ENCODE results near the gene NDUFS4. TPM values are rescaled to one million over a fixed set of nuclear protein-coding genes. Genes with fewer than 3 reads are reported as not detected.
"Not testable (repeated sequence)": the region's sequence is repeated elsewhere in the genome, so short reads cannot be mapped to it uniquely, and the experiment has no call there.

The NDUFS4 gene
- total and polyA plus RNA-seq, 12 donors: 40.3 to 268 (median 213) TPM

DNA sequence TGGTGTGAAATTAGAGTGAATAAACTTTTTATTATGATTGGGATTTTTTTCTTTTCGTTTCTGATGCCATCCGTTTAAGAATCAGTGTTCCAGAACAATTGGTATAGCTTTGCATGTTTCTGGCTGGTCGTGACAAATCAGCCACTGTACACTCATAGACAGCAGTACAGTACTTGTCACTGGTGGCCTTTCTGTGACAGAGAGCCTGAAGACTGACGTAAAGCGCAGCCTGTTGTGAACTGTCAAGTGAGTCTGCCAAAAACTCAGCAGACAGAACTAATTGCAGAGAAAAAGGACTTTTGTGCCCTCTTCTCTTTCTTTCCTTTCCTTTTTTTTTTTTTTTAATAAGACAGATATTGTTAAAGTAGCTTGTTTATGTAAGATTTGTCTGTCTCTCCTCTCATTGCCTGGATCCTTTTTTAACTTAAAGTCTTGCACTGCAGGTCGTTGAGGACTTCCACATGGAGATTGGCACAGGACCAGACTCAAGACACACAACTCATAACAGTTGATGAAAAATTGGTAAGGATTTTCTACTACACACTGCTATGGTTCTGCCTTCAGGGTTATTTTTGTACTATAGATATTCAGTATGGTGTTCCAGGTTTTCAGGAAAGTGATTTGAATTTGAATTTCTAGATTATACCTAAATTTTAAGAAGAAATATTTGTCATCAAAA, 42.7 kb downstream of the NDUFS4 start:
- Histone ChIP-seq H3K4me1 (peaks cover 0 to 30% (median 12%) of the 10 kb centered on the region in 9 donors), H3K36me3 (peaks cover 0 to 37% (median 5%) of the 10 kb centered on the region in 9 donors), H3K4me3 (no peak overlapping the region), H3K27ac (no peak overlapping the region), H3K27me3 (no peaks in the 10 kb centered on the region), H3K9me3 (no peaks in the 10 kb centered on the region)
- 34 to 35% methylated on average over 6 of the region's 6 CpGs for WGBS, 2 donors
- peak; percentile 61 to 98 (median 84) for ATAC-seq
- DNase-seq: peak in 1 of 2 donors; percentile 14
- intact Hi-C loops (cut with DNase I): no loop called here
- TF ChIP-seq, protein P1, sequence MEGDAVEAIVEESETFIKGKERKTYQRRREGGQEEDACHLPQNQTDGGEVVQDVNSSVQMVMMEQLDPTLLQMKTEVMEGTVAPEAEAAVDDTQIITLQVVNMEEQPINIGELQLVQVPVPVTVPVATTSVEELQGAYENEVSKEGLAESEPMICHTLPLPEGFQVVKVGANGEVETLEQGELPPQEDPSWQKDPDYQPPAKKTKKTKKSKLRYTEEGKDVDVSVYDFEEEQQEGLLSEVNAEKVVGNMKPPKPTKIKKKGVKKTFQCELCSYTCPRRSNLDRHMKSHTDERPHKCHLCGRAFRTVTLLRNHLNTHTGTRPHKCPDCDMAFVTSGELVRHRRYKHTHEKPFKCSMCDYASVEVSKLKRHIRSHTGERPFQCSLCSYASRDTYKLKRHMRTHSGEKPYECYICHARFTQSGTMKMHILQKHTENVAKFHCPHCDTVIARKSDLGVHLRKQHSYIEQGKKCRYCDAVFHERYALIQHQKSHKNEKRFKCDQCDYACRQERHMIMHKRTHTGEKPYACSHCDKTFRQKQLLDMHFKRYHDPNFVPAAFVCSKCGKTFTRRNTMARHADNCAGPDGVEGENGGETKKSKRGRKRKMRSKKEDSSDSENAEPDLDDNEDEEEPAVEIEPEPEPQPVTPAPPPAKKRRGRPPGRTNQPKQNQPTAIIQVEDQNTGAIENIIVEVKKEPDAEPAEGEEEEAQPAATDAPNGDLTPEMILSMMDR (IDR thresholded peaks at IDR 0.05): no peak

DNA sequence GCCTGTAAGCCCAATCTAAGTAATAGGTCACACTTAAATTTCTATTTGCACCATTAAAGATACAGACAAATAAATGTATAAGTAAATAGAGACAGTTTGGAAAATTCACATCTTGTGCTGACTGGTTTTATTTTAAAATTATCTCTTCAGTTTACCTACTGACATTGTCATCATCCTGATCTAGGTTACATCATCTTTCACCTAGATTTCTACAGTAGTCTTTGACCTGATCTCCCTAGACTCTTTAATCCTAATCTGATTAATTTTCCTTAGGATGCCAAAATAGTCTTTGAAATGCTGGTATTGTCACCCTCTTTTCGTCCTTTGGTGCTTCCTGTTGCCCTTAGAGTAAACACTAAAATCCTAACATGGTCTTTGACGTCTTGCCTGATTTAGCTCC, 43.9 kb downstream of the NDUFS4 start:
- H3K4me1 ChIP-seq: peaks cover 0 to 38% (median 15%) of the 10 kb centered on the region in 9 donors
- no peak overlapping the region for H3K27ac ChIP-seq
- DNase-seq: no peak
- H3K4me3 ChIP-seq: no peak overlapping the region
- TF ChIP-seq, protein P1 (IDR thresholded peaks at IDR 0.05): no peak
- H3K36me3 ChIP-seq: peaks cover 0 to 43% (median 5%) of the 10 kb centered on the region in 9 donors
- H3K9me3 ChIP-seq: no peaks in the 10 kb centered on the region
- intact Hi-C loops (cut with DNase I): no loop called here
- WGBS, 2 donors: 62 to 76% methylated on average over 2 of the region's 2 CpGs
- H3K27me3 ChIP-seq: no peaks in the 10 kb centered on the region
- ATAC-seq: no peak

DNA sequence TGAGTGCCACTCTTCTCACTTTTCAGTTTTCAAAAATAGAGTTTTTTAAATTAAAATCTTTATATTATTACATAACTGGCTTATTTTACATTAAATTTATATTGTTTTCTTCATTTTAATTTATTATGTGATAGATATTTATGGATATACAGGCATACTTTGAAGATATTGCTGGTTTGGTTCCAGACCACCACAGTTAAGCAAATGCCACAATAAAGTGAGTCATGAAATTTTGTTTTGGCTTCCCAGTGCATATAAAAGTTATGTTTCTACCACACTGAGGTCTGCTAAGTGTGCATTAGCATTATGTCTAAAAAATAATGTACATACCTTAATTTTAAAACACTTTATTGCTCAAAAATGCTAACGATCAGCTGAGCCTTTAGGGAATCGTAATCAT, 47.4 kb downstream of the NDUFS4 start:
- no peaks in the 10 kb centered on the region for H3K9me3 ChIP-seq
- H3K36me3 ChIP-seq: peaks cover 0 to 43% (median 5%) of the 10 kb centered on the region in 9 donors
- DNase-seq (no peak), ATAC-seq (no peak)
- H3K4me1 ChIP-seq: peaks cover 0 to 32% (median 12%) of the 10 kb centered on the region in 9 donors
- no peak overlapping the region for H3K4me3 ChIP-seq
- WGBS, 2 donors: 86 to 89% methylated on average over 2 of the region's 2 CpGs
- TF ChIP-seq, protein P1 (IDR thresholded peaks at IDR 0.05): no peak
- no peaks in the 10 kb centered on the region for H3K27me3 ChIP-seq
- intact Hi-C loops (cut with DNase I): no loop called here
- no peak overlapping the region for H3K27ac ChIP-seq

DNA sequence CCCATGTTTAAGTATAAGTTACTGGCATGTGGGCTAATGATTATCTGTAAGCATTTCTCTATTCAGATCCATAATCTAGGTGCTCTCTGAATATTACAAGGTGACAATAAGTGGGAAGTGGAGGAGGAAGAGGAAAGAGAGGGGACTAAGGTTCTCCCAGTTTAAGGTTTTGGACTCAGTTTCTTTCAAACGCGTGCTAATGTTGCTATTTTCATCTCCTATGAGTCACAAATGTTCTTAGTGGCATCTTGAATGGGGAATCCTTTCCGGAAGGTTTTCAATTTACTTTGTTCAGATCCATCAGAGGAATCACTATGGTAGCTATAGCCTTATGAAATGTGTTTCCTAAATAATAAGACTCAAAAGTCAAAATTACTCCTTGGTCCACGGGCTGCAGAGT, 48.5 kb downstream of the NDUFS4 start:
- H3K27me3 ChIP-seq; intact Hi-C loops (cut with DNase I); DNase-seq; H3K4me3 ChIP-seq; ATAC-seq; H3K27ac ChIP-seq; H3K9me3 ChIP-seq: not testable (repeated sequence)
- Histone ChIP-seq H3K36me3 (peaks cover 0 to 43% (median 5%) of the 10 kb centered on the region in 9 donors), H3K4me1 (peaks cover 0 to 33% (median 13%) of the 10 kb centered on the region in 9 donors)
- 89 to 93% methylated on average over 4 of the region's 4 CpGs for WGBS, 2 donors

DNA sequence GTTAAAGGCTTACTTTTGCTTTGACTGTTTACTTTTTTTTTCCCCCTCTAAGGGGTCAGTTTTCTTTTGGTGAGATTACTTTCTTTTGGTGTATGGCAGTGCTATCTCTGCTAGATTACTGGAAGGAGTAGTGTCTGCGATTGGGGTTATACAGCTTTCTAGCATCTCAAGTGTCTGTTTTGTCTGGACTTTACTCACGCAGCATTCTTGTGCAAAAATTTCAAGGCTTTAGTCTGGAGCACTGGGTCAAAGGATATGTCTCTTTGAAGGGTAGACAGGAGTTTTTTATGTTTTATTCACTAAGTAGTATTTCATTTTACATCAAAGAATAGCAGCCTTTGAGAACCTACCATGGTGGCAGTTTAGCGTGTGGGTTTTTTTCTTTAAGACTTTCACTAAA, 52.6 kb downstream of the NDUFS4 start:
- H3K4me3 ChIP-seq: no peak overlapping the region
- no peak for DNase-seq
- no peak overlapping the region for H3K27ac ChIP-seq
- peaks cover 0 to 11% (median 0%) of the 10 kb centered on the region in 9 donors for H3K36me3 ChIP-seq
- intact Hi-C loops (cut with DNase I): no loop called here
- no peaks in the 10 kb centered on the region for H3K9me3 ChIP-seq
- no peak for ATAC-seq
- TF ChIP-seq, protein P1 (IDR thresholded peaks at IDR 0.05): no peak
- 80% methylated on average over 3 of the region's 3 CpGs for WGBS, 2 donors
- H3K4me1 ChIP-seq: peaks cover 0 to 31% (median 7%) of the 10 kb centered on the region in 9 donors
- no peaks in the 10 kb centered on the region for H3K27me3 ChIP-seq
